ENCODE data around the gene AURKA.

AURKA gene

DNA sequence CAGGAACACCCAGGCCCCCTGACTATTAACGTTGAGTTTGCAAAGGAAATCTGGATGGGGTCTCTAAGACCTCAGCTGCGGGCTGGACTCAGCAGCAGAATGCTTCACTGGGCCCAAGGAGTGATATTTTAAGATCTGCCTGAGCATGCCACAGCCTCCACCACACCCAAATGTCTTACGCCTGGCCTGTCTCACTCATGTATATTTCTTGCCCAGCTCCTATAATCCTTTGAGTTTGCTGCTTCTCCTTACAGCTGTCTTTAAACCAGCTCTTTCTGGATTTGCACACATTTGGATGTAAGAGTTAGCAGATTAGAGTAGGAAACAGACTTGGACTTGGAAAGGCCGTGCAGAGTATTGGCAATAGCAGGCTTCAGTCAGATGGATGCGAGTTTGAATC lies 36.4 kb upstream of the AURKA start:
- H3K4me1 ChIP-seq: peaks cover 11% of the 10 kb centered on the region
- H3K27me3 ChIP-seq (ENCODE audit: low read depth): no peaks in the 10 kb centered on the region

GRCh38 chr20:56427797-56428196 lies 35.8 kb upstream of the AURKA start:
- Histone ChIP-seq H3K4me3 (no peak overlapping the region), H3K4me1 (peaks cover 11% of the 10 kb centered on the region), H3K36me3 (replicated peaks) (no peaks in the 10 kb centered on the region), H3K9me3 (no peaks in the 10 kb centered on the region), H3K27me3 (ENCODE audit: low read depth) (no peaks in the 10 kb centered on the region)
- DNase-seq (ENCODE audit: low spot score in 2 of 2): no peak
- in situ Hi-C loops (cut with MboI; ENCODE audit: low sequenced_read_pairs): no loop called here

More for the DNA sequence above, 36.4 kb upstream of the AURKA start:
- in situ Hi-C loops (cut with MboI; ENCODE audit: low sequenced_read_pairs): no loop called here
- DNase-seq (ENCODE audit: low spot score in 2 of 2): no peak
- Histone ChIP-seq H3K36me3 (replicated peaks) (no peaks in the 10 kb centered on the region), H3K4me3 (no peak overlapping the region), H3K9me3 (no peaks in the 10 kb centered on the region)

DNA sequence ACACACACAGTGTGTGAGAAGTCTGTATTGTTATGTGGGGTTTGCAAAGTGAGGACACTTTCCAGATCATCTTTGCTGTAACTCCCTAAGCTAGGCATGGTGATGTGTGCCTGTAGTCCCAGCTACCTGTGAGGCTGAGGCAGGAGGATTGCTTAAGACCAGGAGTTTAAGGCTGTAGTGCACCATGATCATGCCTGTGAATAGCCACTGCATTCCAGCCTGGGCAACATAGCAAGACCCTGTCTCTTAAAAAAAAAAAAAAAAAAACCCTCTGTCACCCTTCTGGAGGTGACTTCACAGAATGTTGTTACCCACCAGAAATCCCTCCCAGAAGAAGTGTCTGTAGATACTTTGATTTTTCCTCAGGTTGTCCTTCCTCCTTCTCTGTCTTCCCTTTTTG lies 34.9 kb upstream of the AURKA start:
- Histone ChIP-seq H3K4me3 (no peak overlapping the region), H3K36me3 (replicated peaks) (no peaks in the 10 kb centered on the region), H3K4me1 (peaks cover 10% of the 10 kb centered on the region), H3K27me3 (ENCODE audit: low read depth) (no peaks in the 10 kb centered on the region), H3K9me3 (no peaks in the 10 kb centered on the region)
- no peak for DNase-seq (ENCODE audit: low spot score in 2 of 2)
- in situ Hi-C loops (cut with MboI; ENCODE audit: low sequenced_read_pairs): no loop called here

DNA sequence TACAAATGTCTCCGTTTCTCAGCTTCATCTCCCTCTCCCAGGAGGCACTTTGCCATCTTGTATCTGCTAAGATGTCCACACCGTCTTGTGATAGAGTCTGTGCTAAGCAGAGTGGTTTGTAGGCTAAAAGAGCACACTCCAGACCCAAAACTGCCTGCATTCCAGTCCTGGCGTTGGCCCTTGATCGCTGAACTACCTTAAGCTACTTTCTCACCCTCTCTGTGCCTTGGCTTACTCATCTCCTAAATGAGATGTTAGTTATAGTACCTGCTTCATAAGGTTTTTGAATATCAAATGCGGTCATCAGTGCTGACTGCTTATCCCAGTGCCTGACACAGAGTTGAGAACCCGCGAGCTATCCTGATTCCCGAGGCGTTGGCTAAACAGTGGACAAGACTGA lies 34.0 kb upstream of the AURKA start:
- in situ Hi-C loops (cut with MboI; ENCODE audit: low sequenced_read_pairs): no loop called here
- Histone ChIP-seq H3K36me3 (replicated peaks) (no peaks in the 10 kb centered on the region), H3K4me3 (no peak overlapping the region), H3K9me3 (no peaks in the 10 kb centered on the region), H3K27me3 (ENCODE audit: low read depth) (no peaks in the 10 kb centered on the region), H3K4me1 (peaks cover 1% of the 10 kb centered on the region)
- no peak for DNase-seq (ENCODE audit: low spot score in 2 of 2)

DNA sequence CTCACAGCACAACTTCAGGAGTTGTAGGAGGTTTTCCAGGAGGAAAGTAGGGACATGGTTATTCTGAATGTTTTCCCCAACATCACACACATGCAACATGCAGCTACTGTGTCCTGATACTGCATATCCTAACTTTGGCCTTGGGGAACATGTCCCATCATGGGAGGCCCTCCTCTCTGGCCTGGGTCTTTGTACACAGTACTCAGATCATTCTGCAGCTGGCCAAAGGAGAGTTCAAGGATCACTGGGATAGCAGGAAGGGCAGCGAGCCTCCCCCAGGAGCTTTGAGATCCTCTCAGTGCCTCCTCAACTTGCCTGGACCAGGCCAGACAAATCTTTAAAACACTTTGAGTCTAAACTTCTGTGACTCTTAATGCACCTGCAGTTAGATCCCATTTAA lies 32.9 kb upstream of the AURKA start:
- no peaks in the 10 kb centered on the region for H3K27me3 ChIP-seq (ENCODE audit: low read depth)
- H3K36me3 ChIP-seq (replicated peaks): no peaks in the 10 kb centered on the region
- H3K4me3 ChIP-seq: no peak overlapping the region
- DNase-seq (ENCODE audit: low spot score in 2 of 2): no peak
- H3K4me1 ChIP-seq: no peaks in the 10 kb centered on the region
- H3K9me3 ChIP-seq: no peaks in the 10 kb centered on the region
- in situ Hi-C loops (cut with MboI; ENCODE audit: low sequenced_read_pairs): no loop called here

GRCh38 chr20:56423886-56424285 lies 31.9 kb upstream of the AURKA start:
- Histone ChIP-seq H3K27me3 (ENCODE audit: low read depth) (no peaks in the 10 kb centered on the region), H3K4me3 (no peak overlapping the region), H3K9me3 (no peaks in the 10 kb centered on the region), H3K4me1 (no peaks in the 10 kb centered on the region), H3K36me3 (replicated peaks) (no peaks in the 10 kb centered on the region)
- no peak for DNase-seq (ENCODE audit: low spot score in 2 of 2)
- in situ Hi-C loops (cut with MboI; ENCODE audit: low sequenced_read_pairs): no loop called here

GRCh38 chr20:56423211-56423610 lies 31.2 kb upstream of the AURKA start:
- Histone ChIP-seq H3K27me3 (ENCODE audit: low read depth) (no peaks in the 10 kb centered on the region), H3K9me3 (no peaks in the 10 kb centered on the region), H3K4me1 (no peaks in the 10 kb centered on the region), H3K36me3 (replicated peaks) (no peaks in the 10 kb centered on the region), H3K4me3 (no peak overlapping the region)
- DNase-seq (ENCODE audit: low spot score in 2 of 2): no peak
- in situ Hi-C loops (cut with MboI; ENCODE audit: low sequenced_read_pairs): no loop called here

- no peaks in the 10 kb centered on the region for H3K4me1 ChIP-seq
- in situ Hi-C loops (cut with MboI; ENCODE audit: low sequenced_read_pairs): no loop called here
- H3K36me3 ChIP-seq (replicated peaks): no peaks in the 10 kb centered on the region
- no peaks in the 10 kb centered on the region for H3K27me3 ChIP-seq (ENCODE audit: low read depth)
- H3K9me3 ChIP-seq: no peaks in the 10 kb centered on the region
- no peak overlapping the region for H3K4me3 ChIP-seq
- DNase-seq (ENCODE audit: low spot score in 2 of 2): no peak
Observed at GRCh38 chr20:56422824-56423189, 30.8 kb upstream of the AURKA start.

DNA sequence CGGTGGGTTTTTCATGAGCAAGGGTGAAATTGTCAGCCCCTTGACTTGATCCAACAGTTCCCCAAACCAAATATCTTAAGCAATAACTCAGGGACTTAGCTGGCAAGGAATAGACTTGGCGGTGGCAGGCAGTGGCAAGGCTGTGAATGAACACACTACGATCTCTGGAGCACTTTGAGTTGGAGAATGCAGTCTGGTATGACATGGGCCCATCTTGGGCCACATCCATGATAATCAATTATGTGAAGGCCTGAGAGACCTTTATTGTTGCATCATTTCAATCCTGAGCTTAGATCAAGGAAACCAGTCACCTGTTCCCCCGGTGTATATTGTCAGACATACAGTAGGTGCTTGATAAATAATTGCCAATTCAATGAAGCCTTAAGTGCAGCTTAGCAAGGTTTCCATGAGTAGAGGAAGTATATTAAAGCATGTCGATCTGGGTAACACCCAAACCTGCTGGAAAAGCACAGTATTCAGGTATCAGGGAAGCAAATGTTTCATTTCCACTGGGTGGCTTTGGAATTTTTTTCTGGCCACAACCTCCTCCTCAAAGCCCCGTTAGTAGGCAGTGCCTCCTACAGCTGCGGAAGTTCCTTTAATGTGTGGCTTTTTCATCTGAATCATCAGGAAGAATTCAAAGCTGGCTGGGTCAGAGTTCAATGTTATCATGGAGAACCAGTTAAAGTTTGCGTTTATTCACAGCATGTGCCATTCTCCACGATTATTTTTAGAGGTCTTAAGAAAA lies 30.2 kb upstream of the AURKA start:
- H3K4me3 ChIP-seq: no peak overlapping the region
- H3K9me3 ChIP-seq: no peaks in the 10 kb centered on the region
- in situ Hi-C loops (cut with MboI; ENCODE audit: low sequenced_read_pairs): no loop called here
- DNase-seq (ENCODE audit: low spot score in 2 of 2): no peak
- no peaks in the 10 kb centered on the region for H3K27me3 ChIP-seq (ENCODE audit: low read depth)
- H3K4me1 ChIP-seq: no peaks in the 10 kb centered on the region
- no peaks in the 10 kb centered on the region for H3K36me3 ChIP-seq (replicated peaks)

DNA sequence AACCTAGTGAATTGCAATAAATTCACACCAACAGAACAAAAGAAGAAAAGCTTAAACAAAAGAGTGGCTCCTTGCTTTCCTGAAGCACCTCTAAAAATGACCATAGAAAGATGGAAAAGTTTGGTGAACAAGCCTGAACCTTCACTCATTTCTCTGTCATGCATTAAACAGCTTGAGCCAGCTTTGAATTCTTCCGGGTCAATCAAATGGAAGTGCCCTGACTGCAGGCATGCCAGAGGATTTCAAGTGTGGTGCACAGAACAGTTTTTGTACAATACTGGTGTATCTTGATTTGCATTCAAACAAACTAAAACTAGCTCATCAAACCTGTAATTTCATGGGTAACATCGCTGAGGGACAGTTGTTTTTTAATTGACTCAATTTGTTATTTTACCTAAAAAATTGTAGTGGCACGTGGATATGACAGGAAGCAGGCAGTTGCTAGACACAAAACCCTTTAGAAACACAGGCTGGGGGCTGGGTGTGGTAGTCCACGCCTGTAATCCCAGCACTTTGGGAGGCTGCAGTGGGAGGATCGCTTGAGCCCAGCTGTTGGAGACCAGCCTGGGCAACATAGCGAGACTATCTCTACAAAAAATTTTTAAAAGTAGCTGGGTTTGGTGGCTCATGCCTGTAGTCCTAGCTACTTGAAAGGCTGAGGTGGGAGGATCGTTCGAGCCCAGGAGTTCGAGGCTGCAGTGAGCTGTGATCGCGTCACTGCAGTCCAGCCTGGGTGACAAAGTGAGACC lies 29.1 kb upstream of the AURKA start:
- in situ Hi-C loops (cut with MboI; ENCODE audit: low sequenced_read_pairs): no loop called here

DNA sequence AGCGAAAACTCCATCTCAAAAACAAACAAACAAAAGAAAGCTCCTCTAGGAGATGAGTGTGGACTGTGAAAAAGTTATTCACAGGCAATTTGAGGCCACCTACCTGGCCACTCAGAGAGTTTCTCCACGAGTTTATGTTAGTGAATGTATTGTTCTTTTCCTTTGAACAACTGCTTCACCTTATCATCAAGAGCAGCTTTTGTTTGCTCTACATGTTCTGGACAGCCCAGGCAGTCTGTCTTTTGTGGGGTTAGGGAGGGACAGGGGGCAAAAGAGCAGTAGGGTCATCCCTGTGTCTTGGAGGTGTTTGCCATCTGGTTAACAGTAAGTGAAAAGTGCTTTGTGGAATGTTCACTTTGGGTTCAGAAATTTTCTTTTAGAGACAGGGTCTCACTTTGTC lies 28.0 kb upstream of the AURKA start:
- H3K27me3 ChIP-seq (ENCODE audit: low read depth): no peaks in the 10 kb centered on the region
- in situ Hi-C loops (cut with MboI; ENCODE audit: low sequenced_read_pairs): no loop called here
- no peaks in the 10 kb centered on the region for H3K9me3 ChIP-seq
- DNase-seq (ENCODE audit: low spot score in 2 of 2): no peak
- H3K4me1 ChIP-seq: no peaks in the 10 kb centered on the region
- no peak overlapping the region for H3K4me3 ChIP-seq
- no peaks in the 10 kb centered on the region for H3K36me3 ChIP-seq (replicated peaks)

More for the DNA sequence above, 29.1 kb upstream of the AURKA start:
- no peak for DNase-seq (ENCODE audit: low spot score in 2 of 2)
- H3K9me3 ChIP-seq: no peaks in the 10 kb centered on the region
- H3K4me1 ChIP-seq: no peaks in the 10 kb centered on the region
- no peaks in the 10 kb centered on the region for H3K36me3 ChIP-seq (replicated peaks)
- no peaks in the 10 kb centered on the region for H3K27me3 ChIP-seq (ENCODE audit: low read depth)
- H3K4me3 ChIP-seq: no peak overlapping the region

- Histone ChIP-seq H3K27me3 (ENCODE audit: low read depth) (no peaks in the 10 kb centered on the region), H3K9me3 (no peaks in the 10 kb centered on the region), H3K36me3 (replicated peaks) (peaks cover 4% of the 10 kb centered on the region; the same call in 1 of the 2 replicates), H3K4me3 (no peak overlapping the region), H3K4me1 (no peaks in the 10 kb centered on the region)
- no peak for DNase-seq (ENCODE audit: low spot score in 2 of 2)
- in situ Hi-C loops (cut with MboI; ENCODE audit: low sequenced_read_pairs): no loop called here
Observed at GRCh38 chr20:56418385-56418861, 26.4 kb upstream of the AURKA start.

GRCh38 chr20:56417911-56418310 lies 25.9 kb upstream of the AURKA start:
- Histone ChIP-seq H3K4me1 (no peaks in the 10 kb centered on the region), H3K27me3 (ENCODE audit: low read depth) (no peaks in the 10 kb centered on the region), H3K9me3 (no peaks in the 10 kb centered on the region), H3K36me3 (replicated peaks) (peaks cover 4% of the 10 kb centered on the region; the same call in 1 of the 2 replicates), H3K4me3 (no peak overlapping the region)
- in situ Hi-C loops (cut with MboI; ENCODE audit: low sequenced_read_pairs): no loop called here
- DNase-seq (ENCODE audit: low spot score in 2 of 2): no peak

- peaks cover 4% of the 10 kb centered on the region; the same call in 1 of the 2 replicates for H3K36me3 ChIP-seq (replicated peaks)
Observed at GRCh38 chr20:56417402-56417801, 25.4 kb upstream of the AURKA start.

More at GRCh38 chr20:56417402-56417801, 25.4 kb upstream of the AURKA start:
- no peaks in the 10 kb centered on the region for H3K27me3 ChIP-seq (ENCODE audit: low read depth)
- no peak for DNase-seq (ENCODE audit: low spot score in 2 of 2)
- no peak overlapping the region for H3K4me3 ChIP-seq
- in situ Hi-C loops (cut with MboI; ENCODE audit: low sequenced_read_pairs): no loop called here
- H3K4me1 ChIP-seq: no peaks in the 10 kb centered on the region
- H3K9me3 ChIP-seq: no peaks in the 10 kb centered on the region

Measured in HAP-1 (cell line).